GM19193 (cell line): ENCODE data around the gene PNMA6A.

Experiments used
- POLR2A ChIP-seq: IDR thresholded peaks from 4 replicates; pipeline ENCODE4 v1.6.1; 2011; ENCODE audit not compliant: insufficient read depth, insufficient read length; ENCODE audit errors: extremely low read depth

PNMA6A gene

DNA sequence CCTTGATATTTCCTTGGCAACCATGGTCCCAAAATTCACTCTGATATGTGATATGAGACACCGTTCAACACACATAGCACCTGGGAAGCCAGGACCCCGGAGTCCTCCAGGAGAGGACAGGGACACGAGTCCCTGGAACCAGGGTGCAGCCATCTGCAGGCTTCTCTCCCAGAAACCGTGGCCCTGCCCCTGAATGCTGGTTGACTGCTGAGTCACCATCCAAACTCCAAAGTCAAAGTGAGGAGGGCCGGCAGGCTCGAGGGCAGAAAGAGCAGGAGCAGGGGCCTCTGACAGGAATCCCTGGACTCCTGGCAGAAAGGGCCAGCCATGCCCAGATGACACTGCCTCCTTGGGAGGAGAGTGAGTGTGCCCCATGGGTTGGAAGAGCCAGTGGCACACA, 6.9 kb upstream of the PNMA6A start:
- TF ChIP-seq POLR2A: no peak

- TF ChIP-seq POLR2A: no peak
These were observed 2.1 kb downstream of the PNMA6A start for GRCh38 chrX:153074262-153074899.

DNA sequence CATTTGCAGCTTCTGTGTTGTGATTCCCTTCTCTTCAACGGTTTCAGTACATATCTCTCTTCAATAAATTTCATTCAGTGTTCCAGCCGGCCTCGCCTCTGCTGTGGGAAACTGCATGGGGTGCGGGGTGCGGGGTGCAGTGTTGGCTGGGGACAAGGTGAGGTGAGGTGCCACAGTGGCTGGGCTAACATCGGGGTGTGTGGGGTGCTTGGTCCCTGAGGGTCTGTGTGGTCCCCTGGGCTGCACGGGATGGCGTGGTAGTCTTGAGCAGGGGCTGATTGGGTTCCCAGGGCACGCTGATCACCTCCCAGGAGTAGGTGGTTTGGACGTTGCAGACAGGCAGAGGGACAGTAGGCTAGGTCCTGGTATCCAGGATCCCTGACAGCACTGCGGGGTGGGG, 2.7 kb downstream of the PNMA6A start:
- TF ChIP-seq POLR2A: no peak

GRCh38 chrX:153075366-153075765, 3.1 kb downstream of the PNMA6A start:
- no peak for TF ChIP-seq POLR2A

DNA sequence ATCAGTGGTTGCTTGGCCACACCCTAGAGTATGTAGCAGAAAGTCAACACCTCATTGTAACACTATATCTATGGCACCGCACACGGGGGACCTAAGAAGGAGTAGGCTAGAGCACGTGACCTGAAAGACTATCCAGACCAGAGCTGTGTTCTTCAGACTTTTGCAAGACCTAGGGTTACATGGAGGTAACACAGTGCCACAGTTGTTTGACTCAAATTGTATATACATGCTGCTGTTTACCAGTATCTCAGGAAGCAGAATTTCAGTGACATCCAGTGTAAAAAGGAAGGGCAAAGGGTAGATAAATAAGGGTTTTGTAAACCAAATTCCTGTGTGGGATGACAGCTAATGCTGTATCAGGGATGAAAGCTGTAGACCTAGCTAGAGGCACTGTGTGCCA, 30.2 kb downstream of the PNMA6A start:
- no peak for TF ChIP-seq POLR2A
